HepG2 (cell line): ENCODE measurements around the gene C16orf95. TPM values are rescaled to one million over a fixed set of nuclear protein-coding genes. Genes with fewer than 3 reads are reported as not detected.
A peak's percentile ranks its signal among the peaks of the same experiment; 100 is the strongest.

Source experiments
- CEBPB ChIP-seq: IDR thresholded peaks from 2 replicates; pipeline ENCODE4 v1.6.1; 2011; ENCODE audit warnings: low read depth, low read length, improper control_type of control experiment, borderline replicate concordance
- ELF1 ChIP-seq: sonication (generic); formaldehyde crosslinking; IDR thresholded peaks from 2 replicates; pipeline ENCODE4 v1.4.0; 2020; ENCODE audit warnings: missing genetic modification reagents
- FOXK1 ChIP-seq: sonication (generic); formaldehyde crosslinking; IDR thresholded peaks from 2 replicates; pipeline ENCODE4 v1.4.0; 2020; ENCODE audit warnings: low read depth, missing genetic modification reagents, borderline replicate concordance
- HCFC1 ChIP-seq: fragments of 150-350 bp; IDR thresholded peaks from 2 replicates; pipeline ENCODE4 v1.6.1; 2014; ENCODE audit warnings: low read depth, low read length
- KAT2B ChIP-seq: fragments of 150-350 bp; IDR thresholded peaks from 2 replicates; pipeline ENCODE4 v1.6.1; 2014; ENCODE audit warnings: low read depth, low read length, borderline replicate concordance
- MXI1 ChIP-seq: IDR thresholded peaks from 3 replicates; pipeline ENCODE4 v1.6.1; 2012; ENCODE audit warnings: low read depth, low read length, inconsistent platforms, borderline replicate concordance
- PATZ1 ChIP-seq: sonication (generic); formaldehyde crosslinking; IDR thresholded peaks from 2 replicates; pipeline ENCODE4 v1.4.0; 2020; ENCODE audit warnings: missing genetic modification reagents
- TGIF2 ChIP-seq: IDR thresholded peaks from 2 replicates; pipeline ENCODE4 v1.6.1; 2016; ENCODE audit warnings: control low read depth, missing compliant biosample characterization
- ZKSCAN1 ChIP-seq: fragments of 150-350 bp; IDR thresholded peaks from 2 replicates; pipeline ENCODE4 v1.6.1; 2014; ENCODE audit warnings: low read length
- ZNF121 ChIP-seq: sonication (generic); formaldehyde crosslinking; IDR thresholded peaks from 2 replicates; pipeline ENCODE4 v1.5.0; 2020; ENCODE audit warnings: mild to moderate bottlenecking, missing genetic modification reagents
- ZNF136 ChIP-seq: sonication (generic); formaldehyde crosslinking; IDR thresholded peaks from 2 replicates; pipeline ENCODE4 v1.8.1; 2022; ENCODE audit warnings: low read depth, mild to moderate bottlenecking, moderate library complexity, missing genetic modification reagents
- ZNF232 ChIP-seq: sonication (generic); formaldehyde crosslinking; IDR thresholded peaks from 2 replicates; pipeline ENCODE4 v1.4.0; 2020; ENCODE audit warnings: missing genetic modification reagents, borderline replicate concordance
- ZNF432 ChIP-seq: sonication (generic); formaldehyde crosslinking; IDR thresholded peaks from 2 replicates; pipeline ENCODE4 v1.5.0; 2020; ENCODE audit warnings: missing genetic modification reagents, mild to moderate bottlenecking, borderline replicate concordance
- ZNF788 ChIP-seq: sonication (generic); formaldehyde crosslinking; IDR thresholded peaks from 2 replicates; pipeline ENCODE4 v1.5.0; 2020; ENCODE audit warnings: mild to moderate bottlenecking, missing genetic modification reagents, borderline replicate concordance
- polyA plus RNA-seq, 8 experiments: library from polyadenylated mRNA; depleted of rRNA in 3 of 8; stranded (reverse) in 7 of 8; unstranded in 1 of 8; fragments of >200 nt; fragmentation: Illumina TruSeq in 4 of 8; extraction: Trizol in 4 of 8; gene quantifications; 2 replicates each; pipeline versions ENCODE4 v1.2.1 to v1.2.3, GENCODE V29; 2011 to 2016; ENCODE audit warnings: low read depth in 4 of 8, missing spikeins in 1 of 8, mixed read lengths in 1 of 8; ENCODE audit not compliant: insufficient read depth in 1 of 8
- total RNA-seq, 5 experiments: library from RNA; depleted of rRNA; stranded (reverse); fragments of >200 nt; fragmentation: Illumina TruSeq; extraction: Trizol; gene quantifications; 2 replicates each; pipeline ENCODE4 v1.2.3, GENCODE V29; 2016; ENCODE audit warnings: low read depth in 1 of 5
- TF ChIP-seq, protein P1 (sequence below): sonication (generic); formaldehyde crosslinking; conservative IDR thresholded peaks from 2 replicates; pipeline ENCODE4 v1.8.0; 2022; ENCODE audit warnings: missing genetic modification reagents
- TF ChIP-seq, protein P2 (sequence below): sonication (generic); formaldehyde crosslinking; IDR thresholded peaks from 2 replicates; pipeline ENCODE4 v1.4.0; 2020; ENCODE audit warnings: mild to moderate bottlenecking, missing genetic modification reagents

The C16orf95 gene
- total and polyA plus RNA-seq, 2 of the 13 experiments (the other 11 are each of a cell fraction or from before 2014, with no cell fraction given) = 2.8 to 8.6 TPM

- no peak for TF ChIP-seq ZNF432
- TF ChIP-seq ZNF232 (CRISPR knock-in tag) = peak; percentile 20; the same call in 1 of the 2 replicates
- TF ChIP-seq TGIF2 = peak; percentile 59
- no peak for TF ChIP-seq KAT2B
- TF ChIP-seq, protein P1, sequence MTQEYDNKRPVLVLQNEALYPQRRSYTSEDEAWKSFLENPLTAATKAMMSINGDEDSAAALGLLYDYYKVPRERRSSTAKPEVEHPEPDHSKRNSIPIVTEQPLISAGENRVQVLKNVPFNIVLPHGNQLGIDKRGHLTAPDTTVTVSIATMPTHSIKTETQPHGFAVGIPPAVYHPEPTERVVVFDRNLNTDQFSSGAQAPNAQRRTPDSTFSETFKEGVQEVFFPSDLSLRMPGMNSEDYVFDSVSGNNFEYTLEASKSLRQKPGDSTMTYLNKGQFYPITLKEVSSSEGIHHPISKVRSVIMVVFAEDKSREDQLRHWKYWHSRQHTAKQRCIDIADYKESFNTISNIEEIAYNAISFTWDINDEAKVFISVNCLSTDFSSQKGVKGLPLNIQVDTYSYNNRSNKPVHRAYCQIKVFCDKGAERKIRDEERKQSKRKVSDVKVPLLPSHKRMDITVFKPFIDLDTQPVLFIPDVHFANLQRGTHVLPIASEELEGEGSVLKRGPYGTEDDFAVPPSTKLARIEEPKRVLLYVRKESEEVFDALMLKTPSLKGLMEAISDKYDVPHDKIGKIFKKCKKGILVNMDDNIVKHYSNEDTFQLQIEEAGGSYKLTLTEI = no peak
- TF ChIP-seq ZNF121 (CRISPR knock-in tag) = no peak
- TF ChIP-seq, protein P2, sequence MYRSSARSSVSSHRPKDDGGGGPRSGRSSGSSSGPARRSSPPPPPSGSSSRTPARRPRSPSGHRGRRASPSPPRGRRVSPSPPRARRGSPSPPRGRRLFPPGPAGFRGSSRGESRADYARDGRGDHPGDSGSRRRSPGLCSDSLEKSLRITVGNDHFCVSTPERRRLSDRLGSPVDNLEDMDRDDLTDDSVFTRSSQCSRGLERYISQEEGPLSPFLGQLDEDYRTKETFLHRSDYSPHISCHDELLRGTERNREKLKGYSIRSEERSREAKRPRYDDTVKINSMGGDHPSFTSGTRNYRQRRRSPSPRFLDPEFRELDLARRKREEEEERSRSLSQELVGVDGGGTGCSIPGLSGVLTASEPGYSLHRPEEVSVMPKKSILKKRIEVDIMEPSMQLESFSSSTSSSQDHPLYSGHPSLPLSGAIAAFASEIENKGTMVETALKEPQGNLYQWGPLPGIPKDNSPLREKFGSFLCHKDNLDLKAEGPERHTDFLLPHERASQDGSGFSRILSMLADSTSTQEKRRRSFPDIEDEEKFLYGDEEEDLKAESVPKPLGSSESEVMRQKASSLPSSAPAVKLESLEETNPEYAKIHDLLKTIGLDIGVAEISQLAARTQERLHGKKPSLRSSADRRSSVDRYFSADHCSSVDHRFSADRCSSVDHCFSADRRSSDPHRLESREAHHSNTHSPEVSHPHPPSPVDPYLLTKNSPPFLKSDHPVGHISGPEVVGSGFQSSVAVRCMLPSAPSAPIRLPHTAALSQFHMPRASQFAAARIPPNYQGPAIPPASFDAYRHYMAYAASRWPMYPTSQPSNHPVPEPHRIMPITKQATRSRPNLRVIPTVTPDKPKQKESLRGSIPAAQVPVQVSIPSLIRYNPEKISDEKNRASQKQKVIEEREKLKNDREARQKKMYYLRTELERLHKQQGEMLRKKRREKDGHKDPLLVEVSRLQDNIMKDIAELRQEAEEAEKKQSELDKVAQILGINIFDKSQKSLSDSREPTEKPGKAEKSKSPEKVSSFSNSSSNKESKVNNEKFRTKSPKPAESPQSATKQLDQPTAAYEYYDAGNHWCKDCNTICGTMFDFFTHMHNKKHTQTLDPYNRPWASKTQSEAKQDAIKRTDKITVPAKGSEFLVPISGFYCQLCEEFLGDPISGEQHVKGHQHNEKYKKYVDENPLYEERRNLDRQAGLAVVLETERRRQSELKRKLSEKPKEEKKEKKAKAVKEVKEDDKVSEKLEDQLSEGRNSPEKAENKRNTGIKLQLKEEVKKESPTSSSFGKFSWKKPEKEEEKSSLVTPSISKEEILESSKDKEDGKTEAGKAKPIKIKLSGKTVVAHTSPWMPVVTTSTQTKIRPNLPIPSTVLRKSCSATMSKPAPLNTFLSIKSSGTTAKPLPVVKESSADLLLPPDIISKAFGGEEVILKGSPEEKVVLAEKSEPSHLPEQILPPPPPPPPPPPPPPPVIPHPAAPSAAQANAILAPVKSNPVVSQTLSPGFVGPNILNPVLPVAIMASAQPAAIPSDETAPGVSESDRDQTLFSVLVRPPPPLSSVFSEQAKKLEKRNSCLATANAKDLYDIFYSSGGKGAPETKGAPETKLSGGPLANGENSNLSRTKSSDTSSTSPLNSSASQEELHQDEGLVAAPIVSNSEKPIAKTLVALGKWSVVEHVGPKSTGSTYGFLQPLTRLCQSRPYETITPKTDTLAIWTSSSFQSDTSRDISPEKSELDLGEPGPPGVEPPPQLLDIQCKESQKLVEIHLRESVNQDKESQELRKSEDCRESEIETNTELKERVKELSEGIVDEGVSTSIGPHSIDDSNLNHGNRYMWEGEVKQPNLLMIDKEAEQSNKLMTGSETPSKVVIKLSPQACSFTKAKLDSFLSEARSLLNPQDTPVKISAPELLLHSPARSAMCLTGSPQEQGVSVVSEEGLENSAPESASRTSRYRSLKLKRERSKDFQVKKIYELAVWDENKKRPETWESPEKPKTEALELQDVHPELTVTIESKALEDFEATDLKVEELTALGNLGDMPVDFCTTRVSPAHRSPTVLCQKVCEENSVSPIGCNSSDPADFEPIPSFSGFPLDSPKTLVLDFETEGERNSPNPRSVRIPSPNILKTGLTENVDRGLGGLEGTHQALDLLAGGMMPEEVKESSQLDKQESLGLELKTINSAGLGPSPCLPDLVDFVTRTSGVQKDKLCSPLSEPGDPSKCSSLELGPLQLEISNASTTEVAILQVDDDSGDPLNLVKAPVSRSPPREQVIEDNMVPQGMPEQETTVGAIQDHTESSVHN = no peak
- TF ChIP-seq ZNF136 = peak; percentile 29; the same call in 1 of the 2 replicates
- peak; percentile 50; the same call in 1 of the 3 replicates for TF ChIP-seq MXI1
- TF ChIP-seq ZNF788 (CRISPR knock-in tag) = peak; percentile 85
- peak; percentile 74 for TF ChIP-seq PATZ1 (CRISPR knock-in tag)
- no peak for TF ChIP-seq ZKSCAN1
- TF ChIP-seq FOXK1 (CRISPR knock-in tag) = peak; percentile 75
- TF ChIP-seq CEBPB = peak; percentile 43; the same call in 1 of the 2 replicates
- TF ChIP-seq HCFC1 = peak; percentile 33; the same call in 1 of the 2 replicates
- TF ChIP-seq ELF1 = peak; percentile 58; the same call in 1 of the 2 replicates
These were observed at the start of gene C16orf95 (continued) for GRCh38 chr16:87316923-87317749.
